Kidney epithelial cell (primary cell): ENCODE data around the gene KIFC3. TPM values are rescaled to one million over a fixed set of nuclear protein-coding genes. Genes with fewer than 3 reads are reported as not detected.

Experiments
- DNase-seq: peaks from one replicate; pipeline ENCODE4 v3.0.0-alpha.2; 2010; ENCODE audit warnings: low read depth
- H3K27me3 ChIP-seq: 2 replicates; pipeline ENCODE4 v1.6.0; 2011; ENCODE audit warnings: low read length; ENCODE audit not compliant: control insufficient read depth, insufficient read depth
- H3K36me3 ChIP-seq: 2 replicates; pipeline ENCODE4 v1.5.1; 2011; ENCODE audit warnings: low read length; ENCODE audit not compliant: control insufficient read depth, insufficient read depth
- H3K4me3 ChIP-seq: 2 replicates; pipeline ENCODE4 v1.5.1; 2011; ENCODE audit warnings: low read depth, mild to moderate bottlenecking, control low read depth, low read length
- total RNA-seq: library from RNA; depleted of rRNA; stranded (reverse); fragments of >200 nt; gene quantifications from 2 replicates; pipeline ENCODE4 v1.2.3, GENCODE V29; 2015
- TF ChIP-seq, protein P1 (sequence below): IDR thresholded peaks from 2 replicates; pipeline ENCODE4 v1.5.1; 2011; ENCODE audit warnings: mild to moderate bottlenecking, moderate library complexity, low read length, control low read depth, inconsistent platforms; ENCODE audit not compliant: insufficient read depth, poor library complexity, severe bottlenecking

Gene KIFC3
- total RNA-seq, 1 donor from 2014 or later = 84.9 TPM

DNA sequence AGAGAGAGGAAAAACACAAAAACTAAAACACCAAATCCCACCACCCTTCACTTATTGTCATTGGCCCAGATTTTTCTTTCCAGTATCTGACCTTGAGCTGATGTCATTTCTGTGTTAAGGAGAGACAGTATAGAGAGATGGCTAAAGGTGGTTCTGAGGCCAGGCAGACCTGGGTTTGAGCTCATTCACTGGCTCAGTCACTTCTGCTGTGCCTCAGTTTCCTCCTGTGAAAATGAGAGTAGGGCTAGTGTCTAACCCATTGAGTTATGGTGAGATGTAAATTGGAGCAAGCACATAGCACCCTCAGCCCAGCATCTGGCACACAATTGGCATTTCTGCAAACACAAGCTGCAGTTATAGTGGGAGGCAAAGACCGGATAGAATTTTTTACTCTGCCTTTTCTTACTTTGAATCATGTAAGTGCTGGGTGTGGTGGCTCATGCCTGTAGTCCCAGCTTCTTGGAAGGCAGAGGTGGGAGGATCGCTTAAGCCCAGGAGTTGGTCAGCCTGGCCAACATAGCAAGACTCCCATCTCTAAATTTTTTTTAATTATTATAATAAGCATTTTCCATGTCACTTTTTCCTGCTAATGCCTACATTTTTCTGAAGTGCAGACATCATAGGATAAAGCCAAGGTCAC lies 6.4 kb upstream of the KIFC3 start:
- no peak for DNase-seq

DNA sequence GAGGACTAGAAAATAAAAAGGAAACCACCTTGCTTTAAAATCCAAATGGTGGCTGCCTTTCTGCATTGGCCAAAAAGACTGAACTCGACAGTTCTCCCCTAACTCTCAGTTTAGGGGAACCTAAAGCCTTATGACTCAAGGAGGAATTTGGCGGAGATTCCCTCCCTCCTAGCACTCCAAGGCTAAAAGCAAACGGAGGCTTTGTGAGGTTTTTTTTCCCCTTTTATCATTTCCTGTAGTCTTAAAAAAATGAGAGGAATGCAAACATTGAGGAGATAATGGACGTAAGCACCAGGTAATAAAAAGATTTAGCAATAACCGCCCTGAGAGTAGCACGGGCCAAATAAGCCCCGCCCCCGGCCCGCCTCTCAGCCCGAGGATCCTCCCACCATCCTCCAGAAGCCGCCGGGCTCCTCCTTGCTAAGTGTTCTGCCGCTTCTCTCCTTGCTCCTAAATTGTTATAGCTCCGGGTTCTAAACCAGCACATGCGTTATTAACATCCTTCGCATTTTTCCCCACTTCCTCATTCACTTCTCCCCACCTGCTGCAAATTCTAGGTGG lies 5.8 kb upstream of the KIFC3 start:
- H3K27me3 ChIP-seq = no peaks in the 10 kb centered on the region
- H3K4me3 ChIP-seq = no peak overlapping the region
- no peaks in the 10 kb centered on the region for H3K36me3 ChIP-seq
- TF ChIP-seq, protein P1, sequence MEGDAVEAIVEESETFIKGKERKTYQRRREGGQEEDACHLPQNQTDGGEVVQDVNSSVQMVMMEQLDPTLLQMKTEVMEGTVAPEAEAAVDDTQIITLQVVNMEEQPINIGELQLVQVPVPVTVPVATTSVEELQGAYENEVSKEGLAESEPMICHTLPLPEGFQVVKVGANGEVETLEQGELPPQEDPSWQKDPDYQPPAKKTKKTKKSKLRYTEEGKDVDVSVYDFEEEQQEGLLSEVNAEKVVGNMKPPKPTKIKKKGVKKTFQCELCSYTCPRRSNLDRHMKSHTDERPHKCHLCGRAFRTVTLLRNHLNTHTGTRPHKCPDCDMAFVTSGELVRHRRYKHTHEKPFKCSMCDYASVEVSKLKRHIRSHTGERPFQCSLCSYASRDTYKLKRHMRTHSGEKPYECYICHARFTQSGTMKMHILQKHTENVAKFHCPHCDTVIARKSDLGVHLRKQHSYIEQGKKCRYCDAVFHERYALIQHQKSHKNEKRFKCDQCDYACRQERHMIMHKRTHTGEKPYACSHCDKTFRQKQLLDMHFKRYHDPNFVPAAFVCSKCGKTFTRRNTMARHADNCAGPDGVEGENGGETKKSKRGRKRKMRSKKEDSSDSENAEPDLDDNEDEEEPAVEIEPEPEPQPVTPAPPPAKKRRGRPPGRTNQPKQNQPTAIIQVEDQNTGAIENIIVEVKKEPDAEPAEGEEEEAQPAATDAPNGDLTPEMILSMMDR = no peak
- DNase-seq = peak; percentile 86

More for the DNA sequence above, 6.4 kb upstream of the KIFC3 start:
- TF ChIP-seq, protein P1 = no peak
- H3K27me3 ChIP-seq = no peaks in the 10 kb centered on the region
- no peak overlapping the region for H3K4me3 ChIP-seq
- no peaks in the 10 kb centered on the region for H3K36me3 ChIP-seq

DNA sequence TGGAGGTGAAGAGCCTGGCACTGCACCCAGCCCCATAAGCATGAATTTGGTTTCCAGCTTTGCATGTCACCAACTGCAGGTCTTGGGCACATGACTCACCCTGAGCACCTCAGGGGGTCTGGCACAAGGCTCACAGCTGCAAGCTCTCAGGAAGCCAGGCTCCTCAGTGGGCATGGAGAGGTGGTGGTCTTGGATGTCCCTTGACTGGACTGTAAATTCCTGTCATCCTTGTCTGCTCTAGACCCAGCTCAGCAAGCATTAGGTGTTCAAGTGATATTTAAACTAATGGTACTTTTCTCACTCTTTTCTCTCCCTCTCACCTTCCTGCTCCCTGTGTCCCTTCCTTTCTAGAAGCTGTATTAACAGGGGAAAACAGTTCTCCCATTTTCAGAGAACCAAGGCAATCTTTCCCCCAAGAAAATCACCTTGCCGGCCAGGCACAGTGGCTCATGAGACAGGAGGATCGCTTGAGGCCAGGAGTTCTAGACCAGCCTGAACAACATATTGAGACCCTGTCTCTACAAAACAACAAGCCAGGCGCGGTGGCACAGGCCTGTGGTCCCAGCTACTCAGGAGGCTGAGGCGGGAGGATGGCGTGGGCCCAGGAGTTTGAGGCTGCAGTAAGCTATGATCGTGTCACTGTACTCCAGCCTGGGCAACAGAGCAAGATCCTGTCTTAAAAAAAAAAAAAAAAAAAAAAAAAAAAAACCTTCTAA lies 5.1 kb upstream of the KIFC3 start:
- no peak for DNase-seq
- H3K4me3 ChIP-seq = no peak overlapping the region
- TF ChIP-seq, protein P1 = no peak
- H3K27me3 ChIP-seq = no peaks in the 10 kb centered on the region
- H3K36me3 ChIP-seq = no peaks in the 10 kb centered on the region

DNA sequence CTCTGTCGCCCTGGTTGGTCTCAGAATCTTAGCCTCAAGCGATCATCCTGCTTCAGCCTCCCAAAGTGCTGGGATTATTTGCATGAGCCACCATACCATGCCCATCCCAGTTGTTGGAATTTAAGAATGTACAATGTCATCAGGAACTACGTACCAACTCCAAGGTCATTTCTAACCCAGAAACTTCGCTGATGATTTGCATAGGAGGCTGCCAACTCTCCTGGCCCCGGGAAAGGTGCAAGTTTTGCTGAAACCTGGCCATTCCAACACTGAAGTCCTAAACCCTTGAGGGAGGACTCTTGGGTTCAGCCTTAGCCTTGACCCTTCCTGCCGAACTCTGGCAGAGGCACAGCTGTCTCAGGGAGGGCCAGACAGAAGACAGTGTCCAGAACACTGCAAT lies 2.9 kb upstream of the KIFC3 start:
- no peaks in the 10 kb centered on the region for H3K27me3 ChIP-seq
- H3K36me3 ChIP-seq = no peaks in the 10 kb centered on the region
- DNase-seq = no peak
- TF ChIP-seq, protein P1 = no peak
- no peak overlapping the region for H3K4me3 ChIP-seq

DNA sequence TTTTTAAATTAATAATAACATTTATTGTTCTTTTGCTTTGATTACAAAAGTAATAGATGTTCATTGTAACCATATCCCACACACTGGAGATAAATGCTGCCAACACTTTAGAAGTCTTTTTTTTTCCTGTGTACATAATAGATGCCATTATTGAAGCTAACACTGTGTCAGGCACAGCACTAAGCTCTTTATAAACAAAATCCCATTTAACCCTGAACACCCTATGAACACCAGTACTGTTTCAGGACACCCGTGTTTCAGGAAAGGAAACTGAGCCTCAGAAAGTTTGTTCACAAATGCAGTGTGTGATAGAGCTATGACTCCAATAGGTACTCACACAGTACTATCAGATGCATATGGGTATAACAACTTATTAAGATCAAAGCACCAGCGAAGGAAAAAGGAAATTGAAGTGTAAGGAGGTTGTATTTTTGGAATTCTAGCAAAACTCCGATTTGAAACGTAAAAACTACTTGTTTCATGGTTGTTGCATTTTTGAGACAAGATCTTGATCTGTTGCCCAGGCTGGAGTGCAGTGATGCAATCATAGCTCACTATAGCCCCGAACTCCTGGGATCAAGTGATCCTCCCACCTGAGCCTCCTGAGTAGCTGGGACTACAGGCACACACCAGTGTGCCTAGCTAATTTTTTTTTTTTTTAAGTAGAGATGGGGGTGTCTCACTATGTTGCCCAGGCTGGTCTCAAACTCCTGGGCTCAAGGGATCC lies 2.0 kb upstream of the KIFC3 start:
- TF ChIP-seq, protein P1 = no peak
- H3K27me3 ChIP-seq = no peaks in the 10 kb centered on the region
- DNase-seq = no peak
- H3K36me3 ChIP-seq = no peaks in the 10 kb centered on the region
- H3K4me3 ChIP-seq = no peak overlapping the region
